Activated CD4-positive, alpha-beta T cell treated with anti-CD3 and anti-CD28 coated beads, Interleukin-2, amount 50 U/mL, for 4 hours (primary cell): ENCODE measurements around the gene PRKAA1.
"Not testable (repeated sequence)": the region's sequence is repeated elsewhere in the genome, so short reads cannot be mapped to it uniquely, and the experiment has no call there.

Experiments
- DNase-seq, 2 experiments: peaks; one replicate each; pipeline ENCODE4 v3.0.0-alpha.2; 2020

Gene PRKAA1

GRCh38 chr5:40779561-40779960, 18.6 kb downstream of the PRKAA1 start:
- no peak for DNase-seq

GRCh38 chr5:40778133-40778532, 20.0 kb downstream of the PRKAA1 start:
- DNase-seq: no peak

GRCh38 chr5:40776658-40776977, 21.6 kb downstream of the PRKAA1 start:
- DNase-seq: no peak

- DNase-seq: no peak
Measured at GRCh38 chr5:40775846-40776657, 22.1 kb downstream of the PRKAA1 start.

- DNase-seq: no peak
Measured at GRCh38 chr5:40775085-40775845, 22.9 kb downstream of the PRKAA1 start.

- no peak for DNase-seq
Measured at GRCh38 chr5:40774623-40775022, 23.6 kb downstream of the PRKAA1 start.

- no peak for DNase-seq
Measured at GRCh38 chr5:40770764-40771163, 27.4 kb downstream of the PRKAA1 start.

- no peak for DNase-seq
Measured at GRCh38 chr5:40762705-40763104, 35.5 kb downstream of the PRKAA1 start.

GRCh38 chr5:40757400-40757799, 40.8 kb downstream of the PRKAA1 start:
- DNase-seq: no peak

GRCh38 chr5:40755407-40756365, 42.5 kb downstream of the PRKAA1 start, which contains the start of gene TTC33:
TTC33 (minus strand) TSS chr5:40755961; CDS start chr5:40747018, 8,943 bp downstream.
- peak; percentile 94 to 96 for DNase-seq

- peak; percentile 56 to 58 for DNase-seq
Measured at GRCh38 chr5:40755093-40755406, 43.1 kb downstream of the PRKAA1 start.

- no peak for DNase-seq
Measured at GRCh38 chr5:40754381-40755092, 43.6 kb downstream of the PRKAA1 start.

GRCh38 chr5:40746703-40747102, 51.5 kb downstream of the PRKAA1 start:
- no peak for DNase-seq

- DNase-seq: no peak
Measured at GRCh38 chr5:40743771-40744170, 54.4 kb downstream of the PRKAA1 start.

- no peak for DNase-seq
Measured at GRCh38 chr5:40738502-40738901, 59.7 kb downstream of the PRKAA1 start.

- no peak for DNase-seq
Measured at GRCh38 chr5:40736103-40736875, 61.9 kb downstream of the PRKAA1 start.

GRCh38 chr5:40735609-40736008, 62.6 kb downstream of the PRKAA1 start:
- DNase-seq: no peak

GRCh38 chr5:40734986-40735385, 63.2 kb downstream of the PRKAA1 start:
- DNase-seq: no peak

- DNase-seq: no peak
Measured at GRCh38 chr5:40733879-40734563, 64.2 kb downstream of the PRKAA1 start.

- DNase-seq: no peak
Measured at GRCh38 chr5:40733434-40733833, 64.7 kb downstream of the PRKAA1 start.

- not testable (repeated sequence) for DNase-seq
Measured at GRCh38 chr5:40722497-40722911, 75.7 kb downstream of the PRKAA1 start.
